Fibroblast of pulmonary artery (primary cell): Measurements from ENCODE around the gene MRPS24.
"Not testable (repeated sequence)": the region's sequence is repeated elsewhere in the genome, so short reads cannot be mapped to it uniquely, and the experiment has no call there.

Experiments
- DNase-seq: peaks from one replicate; pipeline ENCODE4 v3.0.0-alpha.2; 2010; ENCODE audit warnings: low read depth
- H3K4me3 ChIP-seq: replicated peaks from 2 replicates; pipeline ENCODE4 v1.5.1; 2011; ENCODE audit warnings: low read depth, mild to moderate bottlenecking, control low read depth, low read length, moderate library complexity
- CTCF ChIP-seq: IDR thresholded peaks from 2 replicates; pipeline ENCODE4 v1.5.1; 2011; ENCODE audit warnings: mild to moderate bottlenecking, control low read depth, low read length, inconsistent platforms; ENCODE audit errors: missing control alignments

Gene MRPS24

GRCh38 chr7:43844257-43844656 is 25.1 kb downstream of the MRPS24 start:
- H3K4me3 ChIP-seq = no peak overlapping the region
- DNase-seq = no peak
- TF ChIP-seq CTCF = no peak

GRCh38 chr7:43843296-43843695 is 26.0 kb downstream of the MRPS24 start:
- TF ChIP-seq CTCF = no peak
- DNase-seq = no peak
- H3K4me3 ChIP-seq = no peak overlapping the region

GRCh38 chr7:43838201-43838658 is 31.1 kb downstream of the MRPS24 start:
- TF ChIP-seq CTCF = no peak
- DNase-seq = no peak
- H3K4me3 ChIP-seq = no peak overlapping the region

- peak; percentile 8 for DNase-seq
- no peak overlapping the region for H3K4me3 ChIP-seq
- no peak for TF ChIP-seq CTCF
Measured at GRCh38 chr7:43834463-43835251, 34.7 kb downstream of the MRPS24 start.

GRCh38 chr7:43830917-43831316 is 38.4 kb downstream of the MRPS24 start:
- not testable (repeated sequence) for DNase-seq, H3K4me3 ChIP-seq

GRCh38 chr7:43825391-43825808 is 43.9 kb downstream of the MRPS24 start:
- H3K4me3 ChIP-seq = no peak overlapping the region
- no peak for DNase-seq
- TF ChIP-seq CTCF = no peak

- no peak for TF ChIP-seq CTCF
- H3K4me3 ChIP-seq = no peak overlapping the region
- DNase-seq = no peak
Measured at GRCh38 chr7:43824963-43825362, 44.4 kb downstream of the MRPS24 start.

GRCh38 chr7:43824513-43824912 is 44.8 kb downstream of the MRPS24 start:
- not testable (repeated sequence) for DNase-seq, H3K4me3 ChIP-seq
